DND-41 (cell line): ENCODE data around the gene ATP9B.
A peak's percentile ranks its signal among the peaks of the same experiment; 100 is the strongest.

ENCODE experiments used
- ATAC-seq: fragments of 200-7000 bp; cut with Tn5 transposase; 3 replicates; pipeline ENCODE4 v1.9.1; 2021; ENCODE audit warnings: low read depth; ENCODE audit not compliant: insufficient read depth
- DNase-seq: peaks from one replicate; pipeline ENCODE4 v3.0.0-alpha.2; 2020
- H2AFZ ChIP-seq: 2 replicates; pipeline ENCODE4 v1.6.0; 2012; ENCODE audit warnings: low read depth, low read length
- H3K27ac ChIP-seq: 2 replicates; pipeline ENCODE4 v1.5.1; 2012; ENCODE audit warnings: low read length, inconsistent platforms
- H3K27me3 ChIP-seq: fragments of 200-600 bp; sonication (generic); 2 replicates; pipeline ENCODE4 v1.6.0; 2012; ENCODE audit warnings: low read length, mild to moderate bottlenecking, inconsistent platforms; ENCODE audit not compliant: insufficient read depth, poor library complexity
- H3K36me3 ChIP-seq: 2 replicates; pipeline ENCODE4 v1.5.1; 2012; ENCODE audit warnings: low read length, inconsistent platforms; ENCODE audit not compliant: insufficient read depth
- H3K4me1 ChIP-seq: 2 replicates; pipeline ENCODE4 v1.5.1; 2012; ENCODE audit warnings: mild to moderate bottlenecking, low read length; ENCODE audit not compliant: insufficient read depth
- H3K4me2 ChIP-seq: 2 replicates; pipeline ENCODE4 v1.6.0; 2012; ENCODE audit warnings: mild to moderate bottlenecking, moderate library complexity, low read length, inconsistent platforms; ENCODE audit not compliant: insufficient read depth
- H3K4me3 ChIP-seq, 2 experiments: fragments of 200-600 bp in 1 of 2; shearing (Covaris generic) in 1 of 2; 2 replicates each; pipeline ENCODE4 v1.5.1; 2012 to 2016; ENCODE audit warnings: inconsistent platforms in 2 of 2, low read length in 2 of 2, mild to moderate bottlenecking in 2 of 2, low read depth in 1 of 2, moderate library complexity in 1 of 2
- H3K79me2 ChIP-seq: 2 replicates; pipeline ENCODE4 v1.6.0; 2012; ENCODE audit warnings: low read length, inconsistent platforms; ENCODE audit not compliant: insufficient read depth
- H3K9ac ChIP-seq: 2 replicates; pipeline ENCODE4 v1.6.0; 2012; ENCODE audit warnings: low read depth, mild to moderate bottlenecking, inconsistent platforms, low read length, moderate library complexity
- H3K9me3 ChIP-seq: 2 replicates; pipeline ENCODE4 v1.5.1; 2012; ENCODE audit warnings: low read length, moderate library complexity, mild to moderate bottlenecking, inconsistent platforms; ENCODE audit not compliant: insufficient read depth, severe bottlenecking
- H4K20me1 ChIP-seq: 2 replicates; pipeline ENCODE4 v1.6.0; 2012; ENCODE audit warnings: low read length; ENCODE audit not compliant: insufficient read depth
- EZH2 ChIP-seq: IDR thresholded peaks from 3 replicates; pipeline ENCODE4 v1.6.1; 2012; ENCODE audit warnings: borderline replicate concordance, low read depth, mild to moderate bottlenecking, moderate library complexity, low read length, inconsistent platforms; ENCODE audit not compliant: severe bottlenecking
- TF ChIP-seq, protein P1 (sequence below): IDR thresholded peaks from 2 replicates; pipeline ENCODE4 v1.5.1; 2012; ENCODE audit warnings: borderline replicate concordance, low read length, moderate library complexity, mild to moderate bottlenecking; ENCODE audit not compliant: poor library complexity, severe bottlenecking; ENCODE audit errors: extremely low read depth

ATP9B gene

DNA sequence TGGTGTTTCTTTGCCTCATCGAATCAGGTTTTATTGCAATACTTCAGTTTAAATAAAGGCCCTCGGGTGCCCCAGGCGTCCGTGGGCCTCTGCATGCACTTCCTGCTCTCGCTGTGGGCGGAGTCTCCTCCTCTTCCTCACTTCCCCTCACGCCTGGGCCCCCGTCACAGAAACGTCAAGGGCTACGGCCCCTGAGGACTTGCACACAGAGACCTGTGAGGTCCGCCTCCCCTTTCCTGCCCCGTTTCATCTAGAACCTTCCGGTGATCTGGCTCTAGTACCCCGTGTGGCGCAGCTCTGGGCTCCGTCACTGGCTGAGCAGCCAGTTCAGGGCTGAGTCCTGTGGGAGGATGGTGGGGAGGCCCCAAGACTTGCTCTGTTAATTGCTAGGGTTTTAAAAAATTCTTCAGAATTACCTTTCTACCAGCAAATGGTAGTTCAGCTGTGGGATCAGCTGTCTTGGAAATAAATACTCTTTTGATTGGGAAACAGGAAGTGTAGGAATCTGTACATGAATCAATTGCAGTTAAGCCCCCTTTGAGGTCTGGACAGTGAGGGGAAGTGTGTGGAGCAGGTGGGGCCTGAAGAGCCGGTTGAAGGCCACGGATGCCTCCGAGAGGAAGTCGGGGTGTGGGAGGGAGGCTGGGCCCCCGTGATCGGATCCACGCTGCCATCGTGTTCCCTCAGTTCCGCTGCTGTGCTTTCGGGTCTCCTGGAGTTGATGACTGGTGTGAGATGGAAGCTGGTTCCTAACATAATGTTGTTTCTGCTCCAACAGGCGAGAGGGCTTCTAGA lies 336.8 kb downstream of the ATP9B start:
- DNase-seq (peak; percentile 46), ATAC-seq (peak; percentile 64; the same call in 2 of the 3 replicates)
- Histone ChIP-seq H3K27me3 (no peaks in the 10 kb centered on the region), H4K20me1 (peaks cover 43% of the 10 kb centered on the region), H3K4me1 (peaks cover 39% of the 10 kb centered on the region), H2AFZ (no peak overlapping the region), H3K4me2 (no peak overlapping the region), H3K36me3 (peaks cover 8% of the 10 kb centered on the region), H3K9ac (no peak overlapping the region), H3K27ac (no peak overlapping the region), H3K79me2 (peaks cover 26% of the 10 kb centered on the region), H3K4me3 (no peak overlapping the region), H3K9me3 (no peaks in the 10 kb centered on the region)
- TF ChIP-seq EZH2 = no peak
- TF ChIP-seq, protein P1, sequence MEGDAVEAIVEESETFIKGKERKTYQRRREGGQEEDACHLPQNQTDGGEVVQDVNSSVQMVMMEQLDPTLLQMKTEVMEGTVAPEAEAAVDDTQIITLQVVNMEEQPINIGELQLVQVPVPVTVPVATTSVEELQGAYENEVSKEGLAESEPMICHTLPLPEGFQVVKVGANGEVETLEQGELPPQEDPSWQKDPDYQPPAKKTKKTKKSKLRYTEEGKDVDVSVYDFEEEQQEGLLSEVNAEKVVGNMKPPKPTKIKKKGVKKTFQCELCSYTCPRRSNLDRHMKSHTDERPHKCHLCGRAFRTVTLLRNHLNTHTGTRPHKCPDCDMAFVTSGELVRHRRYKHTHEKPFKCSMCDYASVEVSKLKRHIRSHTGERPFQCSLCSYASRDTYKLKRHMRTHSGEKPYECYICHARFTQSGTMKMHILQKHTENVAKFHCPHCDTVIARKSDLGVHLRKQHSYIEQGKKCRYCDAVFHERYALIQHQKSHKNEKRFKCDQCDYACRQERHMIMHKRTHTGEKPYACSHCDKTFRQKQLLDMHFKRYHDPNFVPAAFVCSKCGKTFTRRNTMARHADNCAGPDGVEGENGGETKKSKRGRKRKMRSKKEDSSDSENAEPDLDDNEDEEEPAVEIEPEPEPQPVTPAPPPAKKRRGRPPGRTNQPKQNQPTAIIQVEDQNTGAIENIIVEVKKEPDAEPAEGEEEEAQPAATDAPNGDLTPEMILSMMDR = no peak

DNA sequence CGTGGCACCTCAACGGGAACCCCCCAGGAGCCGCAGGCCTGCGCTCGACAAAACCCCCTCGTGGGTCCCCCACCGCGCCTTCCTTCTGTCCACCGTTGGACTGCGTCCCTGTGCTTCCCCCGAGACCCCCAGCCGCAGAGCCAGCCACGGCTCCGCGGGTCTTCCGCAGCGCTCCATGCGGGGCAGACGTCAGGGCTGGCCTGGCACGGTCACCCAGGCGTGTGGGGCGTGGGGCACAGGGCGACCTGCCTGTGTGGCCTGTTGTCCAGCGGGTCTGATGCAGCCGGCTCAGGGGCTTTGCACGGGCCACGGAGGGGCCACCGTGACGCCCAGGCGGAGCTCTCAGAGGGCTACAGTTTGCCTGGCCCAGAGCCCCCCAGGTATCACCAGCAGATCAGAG lies 337.5 kb downstream of the ATP9B start:
- no peak overlapping the region for H3K27ac ChIP-seq
- DNase-seq = no peak
- no peak for ATAC-seq
- H3K79me2 ChIP-seq = peaks cover 25% of the 10 kb centered on the region
- no peak overlapping the region for H3K4me2 ChIP-seq
- H3K9me3 ChIP-seq = no peaks in the 10 kb centered on the region
- TF ChIP-seq EZH2 = no peak
- TF ChIP-seq, protein P1 = no peak
- H2AFZ ChIP-seq = no peak overlapping the region
- H4K20me1 ChIP-seq = peaks cover 43% of the 10 kb centered on the region
- no peak overlapping the region for H3K4me3 ChIP-seq
- H3K27me3 ChIP-seq = no peaks in the 10 kb centered on the region
- peaks cover 32% of the 10 kb centered on the region for H3K4me1 ChIP-seq
- H3K9ac ChIP-seq = no peak overlapping the region
- H3K36me3 ChIP-seq = peaks cover 12% of the 10 kb centered on the region

DNA sequence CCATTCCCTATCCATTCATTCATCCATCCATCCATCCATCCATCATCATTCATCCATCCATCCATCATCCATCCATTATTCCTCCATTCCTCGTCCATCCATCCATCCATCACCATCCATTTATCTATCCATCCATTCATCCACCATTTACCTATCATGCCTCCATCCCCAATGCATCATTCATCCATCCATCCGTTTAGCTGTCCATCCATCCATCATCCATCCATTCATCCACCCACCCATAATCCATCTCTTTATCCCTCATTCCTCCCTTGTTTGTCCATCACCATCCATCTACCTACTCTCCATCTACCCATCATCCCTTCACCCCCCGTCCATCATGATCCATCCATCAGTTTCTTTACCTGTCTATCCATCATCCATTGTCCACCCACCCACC lies 340.1 kb downstream of the ATP9B start:
- H3K27me3 ChIP-seq = no peaks in the 10 kb centered on the region

More for the DNA sequence above, 340.1 kb downstream of the ATP9B start:
- Histone ChIP-seq H3K79me2 (peaks cover 18% of the 10 kb centered on the region), H3K27ac (no peak overlapping the region), H3K9me3 (no peaks in the 10 kb centered on the region), H3K4me3 (no peak overlapping the region), H3K4me2 (no peak overlapping the region), H3K36me3 (peaks cover 34% of the 10 kb centered on the region), H2AFZ (no peak overlapping the region), H4K20me1 (peaks cover 37% of the 10 kb centered on the region), H3K9ac (no peak overlapping the region), H3K4me1 (peaks cover 13% of the 10 kb centered on the region)
- TF ChIP-seq, protein P1 = no peak
- no peak for TF ChIP-seq EZH2
- no peak for ATAC-seq
- no peak for DNase-seq
